ENCODE data around the gene HOMER1.

The HOMER1 gene

GRCh38 chr5:79471556-79471955, 42.4 kb downstream of the HOMER1 start:
- TF ChIP-seq MAX (IDR thresholded peaks at IDR 0.05; ENCODE audit: low read depth, low read length) (no peak), MYC (IDR thresholded peaks at IDR 0.05; ENCODE audit: low read depth, low read length) (no peak), POLR2A (IDR thresholded peaks at IDR 0.05; ENCODE audit: extremely low read depth, insufficient read length) (no peak), CTCF (IDR thresholded peaks at IDR 0.05; ENCODE audit: low read depth, low read length) (no peak)
- H3K4me3 ChIP-seq (ENCODE audit: low read depth, low read length): no peak overlapping the region
- DNase-seq (ENCODE audit: low read depth): no peak

GRCh38 chr5:79464695-79465332, 49.1 kb downstream of the HOMER1 start:
- TF ChIP-seq MYC (IDR thresholded peaks at IDR 0.05; ENCODE audit: low read depth, low read length) (no peak), CTCF (IDR thresholded peaks at IDR 0.05; ENCODE audit: low read depth, low read length) (peak; percentile 44)
- no peak overlapping the region for H3K4me3 ChIP-seq (ENCODE audit: low read depth, low read length)
- DNase-seq (ENCODE audit: low read depth): peak; percentile 51

- H3K4me3 ChIP-seq (ENCODE audit: low read depth, low read length): no peak overlapping the region
- no peak for TF ChIP-seq MAX (IDR thresholded peaks at IDR 0.05; ENCODE audit: low read depth, low read length)
- TF ChIP-seq CTCF (IDR thresholded peaks at IDR 0.05; ENCODE audit: low read depth, low read length): no peak
- no peak for TF ChIP-seq MYC (IDR thresholded peaks at IDR 0.05; ENCODE audit: low read depth, low read length)
- no peak for TF ChIP-seq POLR2A (IDR thresholded peaks at IDR 0.05; ENCODE audit: extremely low read depth, insufficient read length)
- no peak for DNase-seq (ENCODE audit: low read depth)
These were observed 49.7 kb downstream of the HOMER1 start for GRCh38 chr5:79464278-79464677.

- H3K4me3 ChIP-seq (ENCODE audit: low read depth, low read length): no peak overlapping the region
- TF ChIP-seq CTCF (IDR thresholded peaks at IDR 0.05; ENCODE audit: low read depth, low read length) (no peak), MAX (IDR thresholded peaks at IDR 0.05; ENCODE audit: low read depth, low read length) (no peak), MYC (IDR thresholded peaks at IDR 0.05; ENCODE audit: low read depth, low read length) (no peak), POLR2A (IDR thresholded peaks at IDR 0.05; ENCODE audit: extremely low read depth, insufficient read length) (no peak)
- DNase-seq (ENCODE audit: low read depth): no peak
These were observed 54.3 kb downstream of the HOMER1 start for GRCh38 chr5:79459626-79460025.

- TF ChIP-seq MYC (IDR thresholded peaks at IDR 0.05; ENCODE audit: low read depth, low read length) (no peak), POLR2A (IDR thresholded peaks at IDR 0.05; ENCODE audit: extremely low read depth, insufficient read length) (no peak), CTCF (IDR thresholded peaks at IDR 0.05; ENCODE audit: low read depth, low read length) (no peak), MAX (IDR thresholded peaks at IDR 0.05; ENCODE audit: low read depth, low read length) (no peak)
- no peak for DNase-seq (ENCODE audit: low read depth)
These were observed 56.9 kb downstream of the HOMER1 start for GRCh38 chr5:79456890-79457583.

More at GRCh38 chr5:79456890-79457583, 56.9 kb downstream of the HOMER1 start:
- no peak overlapping the region for H3K4me3 ChIP-seq (ENCODE audit: low read depth, low read length)
